Measurements from ENCODE around the gene TTC39C.
"Not testable (repeated sequence)": the region's sequence is repeated elsewhere in the genome, so short reads cannot be mapped to it uniquely, and the experiment has no call there.

TTC39C gene

GRCh38 chr18:24027156-24027827 is 12.7 kb downstream of the TTC39C start:
- DNase-seq (no peak), ATAC-seq (ENCODE audit: insufficient read depth, low read depth) (no peak; the same call in 2 of the 3 replicates)
- H3K27me3 ChIP-seq (ENCODE audit: insufficient read depth, low read length, poor library complexity), result no peaks in the 10 kb centered on the region
- H3K27ac ChIP-seq (ENCODE audit: low read length), result no peak overlapping the region
- no peak overlapping the region for H3K4me2 ChIP-seq (ENCODE audit: insufficient read depth, low read length)
- H3K9ac ChIP-seq (ENCODE audit: low read depth, low read length), result no peak overlapping the region
- no peak overlapping the region for H2AFZ ChIP-seq (ENCODE audit: low read depth, low read length)
- H3K36me3 ChIP-seq (ENCODE audit: insufficient read depth, low read length), result peaks cover 13% of the 10 kb centered on the region
- H3K79me2 ChIP-seq (ENCODE audit: insufficient read depth, low read length), result peaks cover 89% of the 10 kb centered on the region
- peaks cover 57% of the 10 kb centered on the region for H4K20me1 ChIP-seq (ENCODE audit: insufficient read depth, low read length)
- H3K9me3 ChIP-seq (ENCODE audit: insufficient read depth, low read length, severe bottlenecking), result no peaks in the 10 kb centered on the region
- TF ChIP-seq EZH2 (IDR thresholded peaks at IDR 0.05; ENCODE audit: borderline replicate concordance, low read depth, low read length, severe bottlenecking) (no peak), CTCF (IDR thresholded peaks at IDR 0.05; ENCODE audit: borderline replicate concordance, extremely low read depth, low read length, poor library complexity, severe bottlenecking) (no peak)
- no peak overlapping the region for H3K4me3 ChIP-seq (ENCODE audit: low read depth in 1 of 2, low read length in 2 of 2)
- 0 out of 2 replicates have a peak, but pooled peaks cover 2% of the 10 kb centered on the region for H3K4me1 ChIP-seq (ENCODE audit: insufficient read depth, low read length)

- peaks cover 54% of the 10 kb centered on the region for H4K20me1 ChIP-seq (ENCODE audit: insufficient read depth, low read length)
- peaks cover 91% of the 10 kb centered on the region for H3K79me2 ChIP-seq (ENCODE audit: insufficient read depth, low read length)
- not testable (repeated sequence) for H3K36me3 ChIP-seq (ENCODE audit: insufficient read depth, low read length)
These were observed 14.4 kb downstream of the TTC39C start for GRCh38 chr18:24028946-24029345.

GRCh38 chr18:24031318-24031717 is 16.8 kb downstream of the TTC39C start:
- TF ChIP-seq CTCF (IDR thresholded peaks at IDR 0.05; ENCODE audit: borderline replicate concordance, extremely low read depth, low read length, poor library complexity, severe bottlenecking) (no peak), EZH2 (IDR thresholded peaks at IDR 0.05; ENCODE audit: borderline replicate concordance, low read depth, low read length, severe bottlenecking) (no peak)
- peaks cover 92% of the 10 kb centered on the region for H3K79me2 ChIP-seq (ENCODE audit: insufficient read depth, low read length)

More at GRCh38 chr18:24028946-24029345, 14.4 kb downstream of the TTC39C start:
- H3K4me2 ChIP-seq (ENCODE audit: insufficient read depth, low read length); DNase-seq; H3K9ac ChIP-seq (ENCODE audit: low read depth, low read length); H3K27ac ChIP-seq (ENCODE audit: low read length); H3K9me3 ChIP-seq (ENCODE audit: insufficient read depth, low read length, severe bottlenecking); H3K27me3 ChIP-seq (ENCODE audit: insufficient read depth, low read length, poor library complexity); H2AFZ ChIP-seq (ENCODE audit: low read depth, low read length); H3K4me3 ChIP-seq (ENCODE audit: low read depth in 1 of 2, low read length in 2 of 2); H3K4me1 ChIP-seq (ENCODE audit: insufficient read depth, low read length); ATAC-seq (ENCODE audit: insufficient read depth, low read depth): not testable (repeated sequence)

GRCh38 chr18:24031916-24032315 is 17.4 kb downstream of the TTC39C start:
- TF ChIP-seq EZH2 (IDR thresholded peaks at IDR 0.05; ENCODE audit: borderline replicate concordance, low read depth, low read length, severe bottlenecking) (no peak), CTCF (IDR thresholded peaks at IDR 0.05; ENCODE audit: borderline replicate concordance, extremely low read depth, low read length, poor library complexity, severe bottlenecking) (no peak)
- no peaks in the 10 kb centered on the region for H3K27me3 ChIP-seq (ENCODE audit: insufficient read depth, low read length, poor library complexity)
- H3K36me3 ChIP-seq (ENCODE audit: insufficient read depth, low read length), result no peaks in the 10 kb centered on the region
- no peak overlapping the region for H2AFZ ChIP-seq (ENCODE audit: low read depth, low read length)
- no peak overlapping the region for H3K9ac ChIP-seq (ENCODE audit: low read depth, low read length)
- H3K9me3 ChIP-seq (ENCODE audit: insufficient read depth, low read length, severe bottlenecking), result no peaks in the 10 kb centered on the region
- no peak overlapping the region for H3K27ac ChIP-seq (ENCODE audit: low read length)
- peaks cover 42% of the 10 kb centered on the region for H4K20me1 ChIP-seq (ENCODE audit: insufficient read depth, low read length)
- ATAC-seq (ENCODE audit: insufficient read depth, low read depth), result no peak
- no peak overlapping the region for H3K4me3 ChIP-seq (ENCODE audit: low read depth in 1 of 2, low read length in 2 of 2)
- H3K4me1 ChIP-seq (ENCODE audit: insufficient read depth, low read length), result no peaks in the 10 kb centered on the region
- H3K4me2 ChIP-seq (ENCODE audit: insufficient read depth, low read length), result no peak overlapping the region
- H3K79me2 ChIP-seq (ENCODE audit: insufficient read depth, low read length), result peaks cover 92% of the 10 kb centered on the region
- DNase-seq, result no peak

More at GRCh38 chr18:24031318-24031717, 16.8 kb downstream of the TTC39C start:
- H3K4me1 ChIP-seq (ENCODE audit: insufficient read depth, low read length), result no peaks in the 10 kb centered on the region
- H3K9me3 ChIP-seq (ENCODE audit: insufficient read depth, low read length, severe bottlenecking), result no peaks in the 10 kb centered on the region
- no peaks in the 10 kb centered on the region for H3K36me3 ChIP-seq (ENCODE audit: insufficient read depth, low read length)
- peaks cover 47% of the 10 kb centered on the region for H4K20me1 ChIP-seq (ENCODE audit: insufficient read depth, low read length)
- H3K4me3 ChIP-seq (ENCODE audit: low read depth in 1 of 2, low read length in 2 of 2), result no peak overlapping the region
- DNase-seq (no peak), ATAC-seq (ENCODE audit: insufficient read depth, low read depth) (no peak)
- no peak overlapping the region for H3K27ac ChIP-seq (ENCODE audit: low read length)
- no peak overlapping the region for H2AFZ ChIP-seq (ENCODE audit: low read depth, low read length)
- no peak overlapping the region for H3K9ac ChIP-seq (ENCODE audit: low read depth, low read length)
- no peak overlapping the region for H3K4me2 ChIP-seq (ENCODE audit: insufficient read depth, low read length)
- H3K27me3 ChIP-seq (ENCODE audit: insufficient read depth, low read length, poor library complexity), result no peaks in the 10 kb centered on the region

Data from DND-41 (cell line).